Activated naive CD8-positive, alpha-beta T cell (primary cell): Measurements from ENCODE around the gene VWA5A.

ENCODE experiments used
- H3K27ac Mint-ChIP-seq: one replicate; pipeline ENCODE4 v1.8.0; 2021; ENCODE audit warnings: mixed read lengths
- H3K27me3 Mint-ChIP-seq: one replicate; pipeline ENCODE4 v1.8.0; 2021; ENCODE audit warnings: mixed read lengths
- H3K36me3 Mint-ChIP-seq: one replicate; pipeline ENCODE4 v1.8.0; 2021; ENCODE audit warnings: mixed read lengths
- H3K4me1 Mint-ChIP-seq: one replicate; pipeline ENCODE4 v1.8.0; 2021; ENCODE audit warnings: low read depth, mixed read lengths
- H3K4me3 Mint-ChIP-seq: one replicate; pipeline ENCODE4 v1.8.0; 2021; ENCODE audit warnings: mild to moderate bottlenecking, mixed read lengths
- H3K9me3 Mint-ChIP-seq: one replicate; pipeline ENCODE4 v1.8.0; 2021; ENCODE audit warnings: low read depth, mixed read lengths

VWA5A gene

DNA sequence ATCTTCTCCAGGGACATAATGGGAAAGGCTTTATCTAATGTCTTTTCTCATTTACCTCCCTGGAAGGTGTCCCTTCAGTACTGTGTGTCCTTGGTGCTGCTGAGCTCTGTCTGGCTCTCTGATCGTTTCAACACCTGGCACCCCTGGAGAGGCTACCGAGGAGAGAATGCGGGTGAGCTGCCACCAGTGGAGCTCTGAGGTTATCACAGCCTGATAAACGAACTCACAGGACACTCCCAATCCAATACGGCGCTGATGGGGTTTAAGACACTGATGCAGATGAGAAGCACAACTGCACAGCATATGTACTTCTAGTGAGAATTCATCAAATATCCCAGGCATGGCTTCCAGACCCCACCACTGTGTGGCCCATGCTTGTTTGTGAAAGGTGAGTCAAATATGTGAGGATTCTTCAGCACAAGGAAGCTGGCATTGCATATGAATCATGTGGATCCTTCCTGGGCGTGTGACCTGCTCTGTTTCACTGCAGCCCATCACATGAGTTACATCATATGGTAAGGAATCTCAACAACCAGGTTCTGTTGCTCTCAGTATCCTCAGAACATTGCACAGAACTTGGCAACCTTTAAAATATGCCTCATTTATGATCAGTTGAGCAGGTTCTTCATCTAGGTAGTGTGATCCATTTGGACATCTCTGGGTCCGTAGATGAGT, 34.8 kb upstream of the VWA5A start:
- H3K27ac Mint-ChIP-seq = no peak overlapping the region
- H3K36me3 Mint-ChIP-seq = no peaks in the 10 kb centered on the region
- H3K9me3 Mint-ChIP-seq = no peaks in the 10 kb centered on the region
- peaks cover 5% of the 10 kb centered on the region for H3K4me1 Mint-ChIP-seq
- no peak overlapping the region for H3K4me3 Mint-ChIP-seq
- peaks cover 30% of the 10 kb centered on the region for H3K27me3 Mint-ChIP-seq

GRCh38 chr11:124081483-124081882, 33.8 kb upstream of the VWA5A start:
- Mint-ChIP-seq H3K9me3 (no peaks in the 10 kb centered on the region), H3K4me1 (peaks cover 3% of the 10 kb centered on the region), H3K27me3 (peaks cover 29% of the 10 kb centered on the region), H3K4me3 (no peak overlapping the region), H3K27ac (no peak overlapping the region), H3K36me3 (no peaks in the 10 kb centered on the region)

- Mint-ChIP-seq H3K27ac (no peak overlapping the region), H3K36me3 (no peaks in the 10 kb centered on the region), H3K27me3 (peaks cover 24% of the 10 kb centered on the region), H3K9me3 (no peaks in the 10 kb centered on the region), H3K4me1 (no peaks in the 10 kb centered on the region), H3K4me3 (no peak overlapping the region)
Measured at GRCh38 chr11:124082371-124082770, 32.9 kb upstream of the VWA5A start.

GRCh38 chr11:124085583-124085982, 29.7 kb upstream of the VWA5A start:
- peaks cover 19% of the 10 kb centered on the region for H3K27me3 Mint-ChIP-seq
- H3K4me1 Mint-ChIP-seq = no peaks in the 10 kb centered on the region
- no peaks in the 10 kb centered on the region for H3K36me3 Mint-ChIP-seq
- no peak overlapping the region for H3K4me3 Mint-ChIP-seq
- H3K27ac Mint-ChIP-seq = no peak overlapping the region
- H3K9me3 Mint-ChIP-seq = no peaks in the 10 kb centered on the region

DNA sequence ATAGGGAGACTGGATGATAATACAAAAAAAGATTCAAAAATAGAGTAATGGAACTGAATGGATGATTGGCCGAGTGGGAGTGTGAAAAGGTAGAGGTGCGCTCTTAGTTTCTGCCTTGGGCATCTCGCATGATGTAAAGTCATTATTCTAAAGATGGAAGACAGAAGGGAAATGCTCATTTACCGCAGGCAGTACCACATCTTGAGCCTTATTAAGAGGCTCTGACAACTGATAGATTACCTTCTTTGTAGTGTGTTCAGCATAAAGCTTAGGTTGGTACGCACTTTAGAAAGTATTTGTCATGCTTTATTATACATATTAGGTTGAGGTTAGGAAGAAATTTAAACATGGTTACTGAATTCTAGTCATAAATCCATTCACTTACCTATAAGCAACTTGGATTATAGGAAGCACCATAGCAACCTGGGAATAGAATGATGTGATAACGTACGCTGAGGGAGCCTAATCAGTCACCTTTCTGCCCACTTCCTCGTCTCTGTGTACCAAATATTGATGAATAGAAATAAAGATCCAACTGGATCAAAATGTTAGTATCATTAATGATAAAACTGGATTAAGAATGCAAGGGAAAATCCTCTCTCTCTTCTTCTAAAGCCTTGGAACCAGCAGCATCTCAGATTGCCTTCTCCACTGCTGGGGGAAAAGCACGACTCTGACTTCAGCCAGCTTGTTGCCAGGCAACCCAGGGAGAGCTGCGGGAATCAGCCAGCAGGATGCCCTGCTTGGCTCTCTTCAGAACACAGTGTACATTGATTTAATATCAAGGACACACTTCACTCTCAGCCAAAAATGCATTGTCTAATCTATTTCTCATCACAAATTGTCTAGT, 29.0 kb upstream of the VWA5A start:
- no peaks in the 10 kb centered on the region for H3K9me3 Mint-ChIP-seq
- H3K27me3 Mint-ChIP-seq = peaks cover 22% of the 10 kb centered on the region
- no peak overlapping the region for H3K4me3 Mint-ChIP-seq
- no peaks in the 10 kb centered on the region for H3K36me3 Mint-ChIP-seq
- no peak overlapping the region for H3K27ac Mint-ChIP-seq
- H3K4me1 Mint-ChIP-seq = no peaks in the 10 kb centered on the region

GRCh38 chr11:124090996-124091395, 24.3 kb upstream of the VWA5A start:
- H3K4me3 Mint-ChIP-seq = no peak overlapping the region
- H3K36me3 Mint-ChIP-seq = no peaks in the 10 kb centered on the region
- no peaks in the 10 kb centered on the region for H3K9me3 Mint-ChIP-seq
- H3K27me3 Mint-ChIP-seq = peaks cover 16% of the 10 kb centered on the region
- H3K27ac Mint-ChIP-seq = no peak overlapping the region
- H3K4me1 Mint-ChIP-seq = no peaks in the 10 kb centered on the region

DNA sequence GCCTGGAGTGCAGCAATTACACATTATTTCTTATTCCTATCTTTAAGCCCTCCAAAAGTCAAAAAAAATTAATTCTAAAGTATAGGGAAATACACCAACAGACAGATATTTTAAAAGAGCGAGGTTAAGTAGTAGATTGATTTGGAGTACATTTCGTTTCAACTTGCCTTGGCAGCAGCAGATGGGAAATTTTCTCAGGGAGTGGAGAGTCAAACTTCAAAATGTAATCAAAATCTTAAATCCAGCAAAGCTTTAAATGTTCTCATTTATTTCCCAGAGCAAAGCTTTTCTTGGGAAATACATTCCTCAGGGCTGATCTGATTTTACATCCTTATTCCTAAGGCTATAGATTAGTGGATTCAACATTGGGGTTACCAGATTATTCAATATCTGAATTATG, 21.9 kb upstream of the VWA5A start:
- Mint-ChIP-seq H3K4me1 (no peaks in the 10 kb centered on the region), H3K27ac (no peak overlapping the region), H3K27me3 (peaks cover 17% of the 10 kb centered on the region), H3K36me3 (no peaks in the 10 kb centered on the region), H3K9me3 (no peaks in the 10 kb centered on the region), H3K4me3 (no peak overlapping the region)

DNA sequence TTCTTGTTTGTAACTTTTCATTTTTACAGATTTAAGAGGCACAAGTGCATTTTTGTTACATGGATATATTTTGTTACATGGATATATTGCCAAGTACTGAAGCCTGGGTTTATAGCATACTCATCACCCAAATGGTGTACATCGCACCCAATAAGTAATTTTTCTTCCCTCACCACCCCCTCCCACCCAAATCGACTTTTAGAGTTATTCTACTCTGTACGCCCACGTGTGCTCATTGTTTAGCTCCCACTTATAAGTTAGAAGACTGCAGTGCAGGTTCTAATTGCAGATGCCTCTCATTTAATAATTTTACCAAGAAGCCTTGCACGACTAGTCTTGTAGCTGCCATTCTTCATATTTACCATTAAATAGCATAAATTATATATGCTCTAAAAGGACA, 20.5 kb upstream of the VWA5A start:
- no peaks in the 10 kb centered on the region for H3K36me3 Mint-ChIP-seq
- H3K27ac Mint-ChIP-seq = no peak overlapping the region
- H3K9me3 Mint-ChIP-seq = no peaks in the 10 kb centered on the region
- peaks cover 17% of the 10 kb centered on the region for H3K27me3 Mint-ChIP-seq
- H3K4me3 Mint-ChIP-seq = no peak overlapping the region
- H3K4me1 Mint-ChIP-seq = no peaks in the 10 kb centered on the region

GRCh38 chr11:124096364-124096763, 18.9 kb upstream of the VWA5A start:
- no peaks in the 10 kb centered on the region for H3K4me1 Mint-ChIP-seq
- no peaks in the 10 kb centered on the region for H3K9me3 Mint-ChIP-seq
- H3K27ac Mint-ChIP-seq = no peak overlapping the region
- H3K27me3 Mint-ChIP-seq = peaks cover 15% of the 10 kb centered on the region
- H3K36me3 Mint-ChIP-seq = no peaks in the 10 kb centered on the region
- no peak overlapping the region for H3K4me3 Mint-ChIP-seq

- H3K9me3 Mint-ChIP-seq = no peaks in the 10 kb centered on the region
Measured at GRCh38 chr11:124098141-124098540, 17.1 kb upstream of the VWA5A start.

DNA sequence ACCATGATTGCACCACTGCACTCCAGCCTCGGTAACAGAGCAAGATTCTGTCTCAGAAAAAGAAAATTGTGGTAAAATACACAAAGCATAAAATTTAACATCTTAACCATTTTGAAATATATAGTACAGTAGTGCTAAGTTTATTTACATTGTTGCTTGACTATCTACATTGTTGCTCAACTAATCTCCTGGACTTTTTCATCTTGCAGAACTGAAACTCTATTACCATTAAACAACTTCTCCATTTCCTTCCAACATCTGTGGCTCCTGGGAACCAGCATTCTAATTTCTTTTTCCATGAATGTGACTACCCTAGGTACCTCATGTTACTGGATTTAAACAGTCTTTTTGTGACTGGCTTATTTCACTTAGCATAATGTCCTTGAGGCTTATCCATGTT, 13.5 kb upstream of the VWA5A start:
- no peaks in the 10 kb centered on the region for H3K36me3 Mint-ChIP-seq
- peaks cover 12% of the 10 kb centered on the region for H3K27me3 Mint-ChIP-seq
- H3K9me3 Mint-ChIP-seq = no peaks in the 10 kb centered on the region
- H3K4me3 Mint-ChIP-seq = no peak overlapping the region
- H3K4me1 Mint-ChIP-seq = no peaks in the 10 kb centered on the region
- no peak overlapping the region for H3K27ac Mint-ChIP-seq

More at GRCh38 chr11:124098141-124098540, 17.1 kb upstream of the VWA5A start:
- H3K27ac Mint-ChIP-seq = no peak overlapping the region
- no peaks in the 10 kb centered on the region for H3K36me3 Mint-ChIP-seq
- no peaks in the 10 kb centered on the region for H3K4me1 Mint-ChIP-seq
- no peak overlapping the region for H3K4me3 Mint-ChIP-seq
- peaks cover 21% of the 10 kb centered on the region for H3K27me3 Mint-ChIP-seq

DNA sequence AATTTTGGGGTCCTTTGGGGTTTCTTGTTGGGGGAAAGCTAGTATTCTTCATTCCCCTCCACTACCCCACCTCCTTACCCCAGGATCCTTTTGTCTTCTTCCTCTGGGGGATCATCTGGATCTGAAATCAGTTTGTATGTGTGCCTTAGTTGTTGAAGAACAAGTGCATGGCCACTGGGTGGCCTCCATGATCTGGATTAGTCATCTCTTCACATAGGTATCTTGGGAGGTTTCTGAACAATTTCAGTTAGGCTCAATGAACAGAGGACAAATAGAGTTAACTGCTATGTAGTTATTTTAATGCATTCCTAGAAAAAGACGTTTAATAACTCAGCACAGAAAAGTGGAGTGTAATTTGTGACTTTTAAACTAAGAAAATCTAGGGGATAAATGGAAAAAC, 7.1 kb upstream of the VWA5A start:
- H3K4me1 Mint-ChIP-seq = no peaks in the 10 kb centered on the region
- H3K27me3 Mint-ChIP-seq = peaks cover 8% of the 10 kb centered on the region
- no peak overlapping the region for H3K27ac Mint-ChIP-seq
- no peaks in the 10 kb centered on the region for H3K36me3 Mint-ChIP-seq
- no peak overlapping the region for H3K4me3 Mint-ChIP-seq
- H3K9me3 Mint-ChIP-seq = no peaks in the 10 kb centered on the region

GRCh38 chr11:124109377-124109776, 5.9 kb upstream of the VWA5A start:
- Mint-ChIP-seq H3K36me3 (no peaks in the 10 kb centered on the region), H3K27ac (no peak overlapping the region), H3K4me3 (no peak overlapping the region), H3K4me1 (no peaks in the 10 kb centered on the region), H3K27me3 (peaks cover 8% of the 10 kb centered on the region), H3K9me3 (no peaks in the 10 kb centered on the region)

DNA sequence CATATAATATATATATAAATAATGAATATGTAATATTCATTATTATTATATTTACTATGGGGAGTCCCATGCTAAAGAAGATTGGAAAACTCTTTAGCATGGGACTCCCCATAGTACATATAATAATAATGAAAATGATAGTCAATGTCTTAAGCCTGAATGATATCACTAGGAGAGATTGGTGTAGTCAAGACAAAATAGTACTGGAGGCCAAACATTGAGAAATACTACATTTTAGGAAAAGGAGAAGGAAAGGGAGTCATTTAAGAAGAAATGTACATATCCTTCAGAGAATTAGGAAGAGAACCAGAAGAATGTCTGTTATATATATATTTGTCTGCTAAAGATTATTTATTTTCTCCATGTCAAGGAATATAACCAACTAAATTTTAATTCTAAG, 5.0 kb upstream of the VWA5A start:
- no peaks in the 10 kb centered on the region for H3K9me3 Mint-ChIP-seq
- H3K4me3 Mint-ChIP-seq = no peak overlapping the region
- no peaks in the 10 kb centered on the region for H3K36me3 Mint-ChIP-seq
- H3K4me1 Mint-ChIP-seq = peaks cover 6% of the 10 kb centered on the region
- H3K27me3 Mint-ChIP-seq = peaks cover 8% of the 10 kb centered on the region
- no peak overlapping the region for H3K27ac Mint-ChIP-seq

- Mint-ChIP-seq H3K4me1 (peaks cover 30% of the 10 kb centered on the region), H3K4me3 (no peak overlapping the region), H3K27me3 (peaks cover 2% of the 10 kb centered on the region), H3K36me3 (peaks cover 9% of the 10 kb centered on the region), H3K27ac (no peak overlapping the region), H3K9me3 (no peaks in the 10 kb centered on the region)
Measured at GRCh38 chr11:124113890-124114289, 1.4 kb upstream of the VWA5A start.
